Neural cell (in vitro differentiated cells): ENCODE results near the gene ZBTB24. TPM values are rescaled to one million over a fixed set of nuclear protein-coding genes. Genes with fewer than 3 reads are reported as not detected.

Source experiments
- H2AFZ ChIP-seq: fragments of 200-600, 300-800 bp; sonication (generic), shearing (Covaris generic); 2 replicates; pipeline ENCODE4 v1.6.0; 2014; ENCODE audit warnings: low read depth, mild to moderate bottlenecking, antibody characterized with exemption, low read length, moderate library complexity
- H3F3A ChIP-seq: fragments of 200-600 bp; shearing (Covaris generic); 2 replicates; pipeline ENCODE4 v1.6.1; 2016; ENCODE audit warnings: mild to moderate bottlenecking, moderate library complexity, mixed read lengths, antibody characterized with exemption, low read length; ENCODE audit not compliant: insufficient read depth, poor library complexity, severe bottlenecking
- H3K27ac ChIP-seq: fragments of 200-600, 300-800 bp; sonication (generic), shearing (Covaris generic); 2 replicates; pipeline ENCODE4 v1.5.1; 2014; ENCODE audit warnings: mild to moderate bottlenecking, low read length, moderate library complexity
- H3K27me3 ChIP-seq: fragments of 300-800, 200-600 bp; sonication (generic), shearing (Covaris generic); 2 replicates; pipeline ENCODE4 v1.6.0; 2014; ENCODE audit warnings: mild to moderate bottlenecking, low read depth, low read length, moderate library complexity; ENCODE audit not compliant: insufficient read depth
- H3K36me3 ChIP-seq: fragments of 300-800, 200-600 bp; sonication (generic), shearing (Covaris generic); 2 replicates; pipeline ENCODE4 v1.5.1; 2014; ENCODE audit warnings: mild to moderate bottlenecking, antibody characterized with exemption, low read length, moderate library complexity; ENCODE audit not compliant: insufficient read depth
- H3K4me2 ChIP-seq: fragments of 300-800, 200-600 bp; sonication (generic), shearing (Covaris generic); 2 replicates; pipeline ENCODE4 v1.6.0; 2014; ENCODE audit warnings: mild to moderate bottlenecking, low read length
- H3K4me3 ChIP-seq: fragments of 300-800, 200-600 bp; sonication (generic), shearing (Covaris generic); 2 replicates; pipeline ENCODE4 v1.5.1; 2014; ENCODE audit warnings: mild to moderate bottlenecking, low read length, moderate library complexity
- H3K79me2 ChIP-seq: fragments of 200-600 bp; shearing (Covaris generic); replicated peaks from 2 replicates; pipeline ENCODE4 v1.6.0; 2014; ENCODE audit warnings: mild to moderate bottlenecking, low read length, moderate library complexity; ENCODE audit not compliant: insufficient read depth
- H3K9ac ChIP-seq: fragments of 300-800, 200-600 bp; sonication (generic), shearing (Covaris generic); 2 replicates; pipeline ENCODE4 v1.6.1; 2016; ENCODE audit warnings: mild to moderate bottlenecking, low read length, mixed read lengths
- H3K9me2 ChIP-seq: fragments of 200-600 bp; shearing (Covaris generic); 2 replicates; pipeline ENCODE4 v1.6.1; 2016; ENCODE audit warnings: mild to moderate bottlenecking, low read length, mixed read lengths; ENCODE audit not compliant: insufficient read depth
- H3K9me3 ChIP-seq: fragments of 200-600, 300-800 bp; sonication (generic), shearing (Covaris generic); 2 replicates; pipeline ENCODE4 v1.6.1; 2016; ENCODE audit warnings: mild to moderate bottlenecking, mixed run types, low read length, moderate library complexity, mixed read lengths
- H4K20me1 ChIP-seq: fragments of 200-600 bp; shearing (Covaris generic); 2 replicates; pipeline ENCODE4 v1.6.1; 2016; ENCODE audit warnings: mild to moderate bottlenecking, mixed run types; ENCODE audit not compliant: insufficient read depth
- EP300 ChIP-seq: fragments of 450-650 bp; conservative IDR thresholded peaks from 2 replicates; pipeline ENCODE4 v1.6.1; 2014; ENCODE audit warnings: antibody characterized with exemption, mild to moderate bottlenecking, moderate library complexity; ENCODE audit not compliant: poor library complexity, severe bottlenecking
- EZH2 ChIP-seq: fragments of 200-600, 300-800 bp; shearing (Covaris generic), sonication (generic); IDR thresholded peaks from 2 replicates; pipeline ENCODE4 v1.6.1; 2014; ENCODE audit warnings: antibody characterized with exemption, low read length, borderline replicate concordance, mild to moderate bottlenecking; ENCODE audit not compliant: insufficient read depth, poor library complexity, severe bottlenecking
- MXI1 ChIP-seq: fragments of 450-650 bp; conservative IDR thresholded peaks from 2 replicates; pipeline ENCODE4 v1.6.1; 2014; ENCODE audit warnings: antibody characterized with exemption, mild to moderate bottlenecking; ENCODE audit not compliant: poor library complexity, severe bottlenecking
- POLR2AphosphoS5 ChIP-seq: IDR thresholded peaks from 2 replicates; pipeline ENCODE4 v1.6.1; 2012
- RAD21 ChIP-seq: fragments of 450-650 bp; conservative IDR thresholded peaks from 2 replicates; pipeline ENCODE4 v1.6.1; 2014; ENCODE audit warnings: antibody characterized with exemption, mild to moderate bottlenecking, moderate library complexity
- REST ChIP-seq: IDR thresholded peaks from 2 replicates; pipeline ENCODE4 v1.6.1; 2012; ENCODE audit warnings: borderline replicate concordance
- SMC3 ChIP-seq: fragments of 450-650 bp; conservative IDR thresholded peaks from 2 replicates; pipeline ENCODE4 v1.6.1; 2014; ENCODE audit warnings: antibody characterized with exemption, mild to moderate bottlenecking, moderate library complexity; ENCODE audit not compliant: poor library complexity
- TAF1 ChIP-seq: IDR thresholded peaks from 2 replicates; pipeline ENCODE4 v1.6.1; 2012; ENCODE audit warnings: low read depth
- polyA plus RNA-seq: library from polyadenylated mRNA; depleted of rRNA; stranded (reverse); fragments of >200 nt; gene quantifications from 2 replicates; pipeline ENCODE4 v1.2.3, GENCODE V29; 2014
- TF ChIP-seq, protein P1 (sequence below): fragments of 450-650 bp; IDR thresholded peaks from 2 replicates; pipeline ENCODE4 v1.5.1; 2014; ENCODE audit warnings: antibody characterized with exemption, mild to moderate bottlenecking, moderate library complexity; ENCODE audit not compliant: poor library complexity, severe bottlenecking

ZBTB24 gene
- polyA plus RNA-seq, 1 donor from 2014 or later, result 6.0 TPM

DNA sequence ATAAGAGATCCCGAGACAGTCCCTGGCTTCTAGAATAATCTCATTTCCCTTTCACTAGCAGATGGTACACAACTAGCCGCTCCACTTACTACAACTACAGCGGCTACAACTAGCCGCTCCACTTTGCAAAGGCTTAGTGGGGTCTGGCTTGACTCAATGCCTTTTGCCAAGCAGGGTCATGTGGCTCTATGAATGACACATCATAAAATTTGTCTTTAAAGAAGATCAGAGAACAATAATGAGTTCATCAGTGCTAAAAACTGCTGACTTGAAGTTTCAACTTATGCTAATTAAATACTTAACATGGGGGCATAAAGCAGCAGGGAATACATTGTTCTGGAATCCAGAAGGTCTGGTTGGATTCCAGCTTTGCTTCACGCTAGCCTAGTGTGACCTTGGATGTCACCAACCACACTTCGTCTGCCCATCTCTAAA lies 25.4 kb downstream of the ZBTB24 start:
- no peak overlapping the region for H2AFZ ChIP-seq
- no peak overlapping the region for H3K4me3 ChIP-seq
- H3K4me2 ChIP-seq, result no peak overlapping the region
- peaks cover 8% of the 10 kb centered on the region for H3K36me3 ChIP-seq
- TF ChIP-seq EP300 (no peak), SMC3 (no peak), POLR2AphosphoS5 (no peak), REST (no peak), RAD21 (no peak), EZH2 (no peak), MXI1 (no peak), TAF1 (no peak)
- TF ChIP-seq, protein P1, sequence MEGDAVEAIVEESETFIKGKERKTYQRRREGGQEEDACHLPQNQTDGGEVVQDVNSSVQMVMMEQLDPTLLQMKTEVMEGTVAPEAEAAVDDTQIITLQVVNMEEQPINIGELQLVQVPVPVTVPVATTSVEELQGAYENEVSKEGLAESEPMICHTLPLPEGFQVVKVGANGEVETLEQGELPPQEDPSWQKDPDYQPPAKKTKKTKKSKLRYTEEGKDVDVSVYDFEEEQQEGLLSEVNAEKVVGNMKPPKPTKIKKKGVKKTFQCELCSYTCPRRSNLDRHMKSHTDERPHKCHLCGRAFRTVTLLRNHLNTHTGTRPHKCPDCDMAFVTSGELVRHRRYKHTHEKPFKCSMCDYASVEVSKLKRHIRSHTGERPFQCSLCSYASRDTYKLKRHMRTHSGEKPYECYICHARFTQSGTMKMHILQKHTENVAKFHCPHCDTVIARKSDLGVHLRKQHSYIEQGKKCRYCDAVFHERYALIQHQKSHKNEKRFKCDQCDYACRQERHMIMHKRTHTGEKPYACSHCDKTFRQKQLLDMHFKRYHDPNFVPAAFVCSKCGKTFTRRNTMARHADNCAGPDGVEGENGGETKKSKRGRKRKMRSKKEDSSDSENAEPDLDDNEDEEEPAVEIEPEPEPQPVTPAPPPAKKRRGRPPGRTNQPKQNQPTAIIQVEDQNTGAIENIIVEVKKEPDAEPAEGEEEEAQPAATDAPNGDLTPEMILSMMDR, result no peak
- no peaks in the 10 kb centered on the region for H3K9me3 ChIP-seq
- H3F3A ChIP-seq, result no peaks in the 10 kb centered on the region
- no peaks in the 10 kb centered on the region for H3K9me2 ChIP-seq
- H4K20me1 ChIP-seq, result no peaks in the 10 kb centered on the region
- no peaks in the 10 kb centered on the region for H3K27me3 ChIP-seq
- peaks cover 8% of the 10 kb centered on the region for H3K79me2 ChIP-seq
- H3K27ac ChIP-seq, result no peak overlapping the region
- no peak overlapping the region for H3K9ac ChIP-seq

DNA sequence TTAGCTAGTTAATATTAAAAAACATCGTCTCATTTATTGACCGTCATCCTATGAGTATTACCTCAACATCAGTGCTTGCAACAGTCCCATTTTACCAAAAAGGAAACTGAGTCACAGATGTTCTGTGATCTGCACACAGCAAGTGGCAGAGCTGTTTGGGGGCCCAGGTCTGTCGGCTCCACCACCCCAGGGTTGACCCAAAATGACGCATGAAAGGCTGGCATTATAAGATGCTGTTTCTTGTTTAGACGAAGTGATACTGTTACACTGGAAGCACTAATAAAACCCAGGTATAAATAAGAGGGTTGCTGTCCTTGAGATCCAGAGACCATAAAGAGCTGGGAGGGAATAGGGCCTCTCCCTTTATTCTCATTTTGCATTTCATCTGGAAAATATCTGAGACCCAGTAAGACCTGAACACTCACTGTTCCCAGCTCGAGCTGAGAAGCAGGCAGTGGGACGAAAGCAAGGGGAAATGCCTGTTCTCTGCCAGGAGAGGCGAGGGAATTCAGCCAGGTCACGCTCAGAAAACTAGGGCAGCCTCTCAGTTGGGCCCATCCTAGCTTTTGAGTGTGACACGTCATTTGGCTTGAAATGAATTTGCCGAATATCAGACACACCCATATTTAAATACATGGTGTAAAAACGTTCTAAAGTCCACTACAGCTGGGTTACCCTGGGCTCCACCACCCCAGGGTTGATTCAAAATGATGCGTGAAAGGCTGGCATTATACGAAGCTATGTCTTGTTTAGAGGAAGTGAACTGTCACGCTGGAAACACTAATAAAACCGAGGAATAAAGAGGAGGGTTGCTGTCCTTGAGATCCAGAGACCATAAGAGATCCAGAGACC lies 26.1 kb downstream of the ZBTB24 start:
- H3K9me3 ChIP-seq, result no peaks in the 10 kb centered on the region
- peak overlapping the region; percentile 88 for H3K4me2 ChIP-seq
- no peak overlapping the region for H3K27ac ChIP-seq
- no peak overlapping the region for H2AFZ ChIP-seq
- no peaks in the 10 kb centered on the region for H3K9me2 ChIP-seq
- peak overlapping the region; percentile 94 for H3K9ac ChIP-seq
- no peaks in the 10 kb centered on the region for H3K27me3 ChIP-seq
- H4K20me1 ChIP-seq, result no peaks in the 10 kb centered on the region
- H3K4me3 ChIP-seq, result peak overlapping the region; percentile 97
- H3K36me3 ChIP-seq, result peaks cover 2% of the 10 kb centered on the region
- H3F3A ChIP-seq, result no peaks in the 10 kb centered on the region
- TF ChIP-seq MXI1, result no peak
- no peak for TF ChIP-seq TAF1
- TF ChIP-seq EZH2, result no peak
- no peak for TF ChIP-seq RAD21
- TF ChIP-seq EP300, result no peak
- TF ChIP-seq REST, result no peak
- TF ChIP-seq SMC3, result no peak
- TF ChIP-seq, protein P1, result no peak
- no peak for TF ChIP-seq POLR2AphosphoS5
- H3K79me2 ChIP-seq, result peaks cover 8% of the 10 kb centered on the region
